Keratinocyte (primary cell): Measurements from ENCODE around the gene PGAP6. TPM values are rescaled to one million over a fixed set of nuclear protein-coding genes. Genes with fewer than 3 reads are reported as not detected.

Experiments used
- DNase-seq: peaks from one replicate; pipeline ENCODE4 v3.0.0-alpha.2; 2011; ENCODE audit warnings: low read depth, missing footprints, low spot score
- FAIRE-seq: peaks from 2 replicates; lab custom pipeline; 2011; peaks lifted over from hg19 to GRCh38; lab: Jason Lieb, UNC
- H2AFZ ChIP-seq: 2 replicates; pipeline ENCODE4 v1.6.0; 2012; ENCODE audit warnings: low read length, control low read depth, inconsistent platforms; ENCODE audit not compliant: control insufficient read depth
- H3K27ac ChIP-seq: 2 replicates; pipeline ENCODE4 v1.5.1; 2011; ENCODE audit warnings: low read length; ENCODE audit not compliant: control insufficient read depth, insufficient read depth
- H3K27me3 ChIP-seq: 3 replicates; pipeline ENCODE4 v1.6.0; 2011; ENCODE audit warnings: low read length; ENCODE audit not compliant: control insufficient read depth, insufficient read depth; ENCODE audit errors: extremely low read depth
- H3K36me3 ChIP-seq, 2 experiments: 2 replicates in 1 of 2; 3 replicates in 1 of 2; pipeline ENCODE4 v1.5.1; 2011; ENCODE audit warnings: low read length in 2 of 2, mild to moderate bottlenecking in 1 of 2; ENCODE audit not compliant: control insufficient read depth in 2 of 2, insufficient read depth in 2 of 2; ENCODE audit errors: extremely low read depth in 1 of 2
- H3K4me1 ChIP-seq: 3 replicates; pipeline ENCODE4 v1.5.1; 2011; ENCODE audit warnings: low read length; ENCODE audit not compliant: control insufficient read depth, insufficient read depth; ENCODE audit errors: extremely low read depth
- H3K4me2 ChIP-seq: 3 replicates; pipeline ENCODE4 v1.6.0; 2011; ENCODE audit warnings: low read depth, low read length; ENCODE audit not compliant: control insufficient read depth, insufficient read depth; ENCODE audit errors: extremely low read depth
- H3K4me3 ChIP-seq, 3 experiments: fragments of 200-600 bp in 1 of 3; sonication (generic) in 1 of 3; 2 replicates in 2 of 3; 3 replicates in 1 of 3; pipeline ENCODE4 v1.5.1; 2011 to 2016; ENCODE audit warnings: low read length in 3 of 3, mild to moderate bottlenecking in 3 of 3, control low read depth in 2 of 3, inconsistent platforms in 1 of 3, low read depth in 1 of 3, mixed read lengths in 1 of 3, mixed run types in 1 of 3, moderate library complexity in 1 of 3; ENCODE audit not compliant: control insufficient read depth in 2 of 3, insufficient read depth in 2 of 3; ENCODE audit errors: extremely low read depth in 1 of 3
- H3K79me2 ChIP-seq: 2 replicates; pipeline ENCODE4 v1.6.0; 2012; ENCODE audit warnings: low read length; ENCODE audit not compliant: control insufficient read depth, insufficient read depth
- H3K9ac ChIP-seq: 3 replicates; pipeline ENCODE4 v1.6.0; 2011; ENCODE audit warnings: low read length; ENCODE audit not compliant: control insufficient read depth, insufficient read depth; ENCODE audit errors: extremely low read depth
- H3K9me1 ChIP-seq: 3 replicates; pipeline ENCODE4 v1.6.0; 2011; ENCODE audit warnings: low read length; ENCODE audit not compliant: control insufficient read depth, insufficient read depth; ENCODE audit errors: extremely low read depth
- H3K9me3 ChIP-seq: 2 replicates; pipeline ENCODE4 v1.5.1; 2012; ENCODE audit warnings: low read depth, low read length; ENCODE audit not compliant: control insufficient read depth
- H4K20me1 ChIP-seq: 3 replicates; pipeline ENCODE4 v1.6.0; 2011; ENCODE audit warnings: low read length; ENCODE audit not compliant: control insufficient read depth, insufficient read depth; ENCODE audit errors: extremely low read depth
- EZH2 ChIP-seq: IDR thresholded peaks from one replicate; pipeline ENCODE4 v1.6.1; 2012; ENCODE audit warnings: inconsistent platforms, mild to moderate bottlenecking, low read length, moderate library complexity
- dilution Hi-C: fragments of 300-500 bp; cut with MboI; formaldehyde crosslinking; loops from one replicate; pipeline ENCODE4 v1.7.0; 2020; ENCODE audit warnings: low sequenced_read_pairs; ENCODE audit not compliant: extremely low pct_ligation_motif_present
- polyA plus RNA-seq, 5 experiments: library from polyadenylated mRNA; depleted of rRNA in 3 of 5; stranded (reverse) in 3 of 5; stranded (forward) in 1 of 5; unstranded in 1 of 5; fragments of >200 nt; gene quantifications; 1 replicate in 1 of 5; 2 replicates in 3 of 5; 3 replicates in 1 of 5; pipeline versions ENCODE4 v1.2.1 to v1.2.3, GENCODE V29; 2011 to 2012; ENCODE audit warnings: missing spikeins in 2 of 5, low read depth in 1 of 5, low replicate concordance in 1 of 5
- TF ChIP-seq, protein P1 (sequence below), 3 experiments: IDR thresholded peaks in 1 of 3; conservative IDR thresholded peaks in 1 of 3; optimal IDR thresholded peaks in 1 of 3; 2 replicates in 2 of 3; 3 replicates in 1 of 3; pipeline versions ENCODE3 to v1.5.1; 2011; ENCODE audit warnings: low read length in 3 of 3, mild to moderate bottlenecking in 3 of 3, moderate library complexity in 2 of 3, control low read depth in 1 of 3, inconsistent platforms in 1 of 3; ENCODE audit not compliant: insufficient read depth in 2 of 3; ENCODE audit errors: extremely low read depth in 1 of 3

Gene PGAP6
- polyA plus RNA-seq, 1 donor (not counting 4 experiments of a cell fraction or from before 2014, with no cell fraction given), result 25.5 TPM

DNA sequence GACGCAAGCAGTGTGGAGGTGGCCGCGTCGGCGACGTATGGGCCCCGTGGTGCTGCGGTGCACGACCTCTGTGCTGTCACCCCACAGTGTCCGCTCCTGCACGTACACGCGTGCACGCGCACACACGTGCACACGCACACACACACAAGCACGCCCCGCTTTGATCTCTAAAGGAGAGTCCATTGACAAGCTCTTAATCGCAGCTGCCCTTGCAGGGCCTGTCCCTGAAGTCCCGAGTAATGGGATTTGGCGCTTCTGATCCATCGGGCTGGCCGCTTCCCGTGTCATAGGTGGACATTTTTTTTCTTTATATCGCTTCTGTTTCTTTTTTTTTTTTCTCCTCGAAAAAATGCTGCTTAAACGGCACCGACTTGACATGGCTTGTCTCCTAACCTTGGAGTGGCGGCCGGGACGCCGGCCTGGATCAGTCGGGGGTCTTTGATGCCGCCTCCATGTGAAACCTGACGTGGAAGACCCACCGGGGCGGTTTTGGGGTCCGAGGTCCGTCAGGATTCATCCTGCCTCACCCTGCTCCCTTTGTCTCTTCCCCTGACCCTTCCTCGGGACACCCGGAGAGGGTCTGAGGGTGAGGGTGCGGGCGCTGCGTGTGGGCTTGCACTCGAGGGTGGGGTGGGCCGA is 21.0 kb downstream of the PGAP6 start:
- H3K27ac ChIP-seq, result no peak overlapping the region
- H3K79me2 ChIP-seq, result no peaks in the 10 kb centered on the region
- no peaks in the 10 kb centered on the region for H4K20me1 ChIP-seq
- FAIRE-seq (no peak), DNase-seq (no peak)
- H3K9me3 ChIP-seq, result no peaks in the 10 kb centered on the region
- no peak overlapping the region for H2AFZ ChIP-seq
- no peak overlapping the region for H3K9ac ChIP-seq
- H3K9me1 ChIP-seq, result no peaks in the 10 kb centered on the region
- peaks cover 9% of the 10 kb centered on the region for H3K27me3 ChIP-seq
- H3K4me1 ChIP-seq, result no peaks in the 10 kb centered on the region
- no peaks in the 10 kb centered on the region for H3K36me3 ChIP-seq
- TF ChIP-seq, protein P1, sequence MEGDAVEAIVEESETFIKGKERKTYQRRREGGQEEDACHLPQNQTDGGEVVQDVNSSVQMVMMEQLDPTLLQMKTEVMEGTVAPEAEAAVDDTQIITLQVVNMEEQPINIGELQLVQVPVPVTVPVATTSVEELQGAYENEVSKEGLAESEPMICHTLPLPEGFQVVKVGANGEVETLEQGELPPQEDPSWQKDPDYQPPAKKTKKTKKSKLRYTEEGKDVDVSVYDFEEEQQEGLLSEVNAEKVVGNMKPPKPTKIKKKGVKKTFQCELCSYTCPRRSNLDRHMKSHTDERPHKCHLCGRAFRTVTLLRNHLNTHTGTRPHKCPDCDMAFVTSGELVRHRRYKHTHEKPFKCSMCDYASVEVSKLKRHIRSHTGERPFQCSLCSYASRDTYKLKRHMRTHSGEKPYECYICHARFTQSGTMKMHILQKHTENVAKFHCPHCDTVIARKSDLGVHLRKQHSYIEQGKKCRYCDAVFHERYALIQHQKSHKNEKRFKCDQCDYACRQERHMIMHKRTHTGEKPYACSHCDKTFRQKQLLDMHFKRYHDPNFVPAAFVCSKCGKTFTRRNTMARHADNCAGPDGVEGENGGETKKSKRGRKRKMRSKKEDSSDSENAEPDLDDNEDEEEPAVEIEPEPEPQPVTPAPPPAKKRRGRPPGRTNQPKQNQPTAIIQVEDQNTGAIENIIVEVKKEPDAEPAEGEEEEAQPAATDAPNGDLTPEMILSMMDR (optimal IDR thresholded peaks at IDR 0.05 in 1 of 3, IDR thresholded peaks at IDR 0.05 in 1 of 3, conservative IDR thresholded peaks at IDR 0.05 in 1 of 3; ENCODE audit: extremely low read depth in 1 of 3, insufficient read depth in 2 of 3, low read length in 3 of 3), result no peak
- no peak overlapping the region for H3K4me3 ChIP-seq
- dilution Hi-C loops, result no loop called here
- no peak overlapping the region for H3K4me2 ChIP-seq

DNA sequence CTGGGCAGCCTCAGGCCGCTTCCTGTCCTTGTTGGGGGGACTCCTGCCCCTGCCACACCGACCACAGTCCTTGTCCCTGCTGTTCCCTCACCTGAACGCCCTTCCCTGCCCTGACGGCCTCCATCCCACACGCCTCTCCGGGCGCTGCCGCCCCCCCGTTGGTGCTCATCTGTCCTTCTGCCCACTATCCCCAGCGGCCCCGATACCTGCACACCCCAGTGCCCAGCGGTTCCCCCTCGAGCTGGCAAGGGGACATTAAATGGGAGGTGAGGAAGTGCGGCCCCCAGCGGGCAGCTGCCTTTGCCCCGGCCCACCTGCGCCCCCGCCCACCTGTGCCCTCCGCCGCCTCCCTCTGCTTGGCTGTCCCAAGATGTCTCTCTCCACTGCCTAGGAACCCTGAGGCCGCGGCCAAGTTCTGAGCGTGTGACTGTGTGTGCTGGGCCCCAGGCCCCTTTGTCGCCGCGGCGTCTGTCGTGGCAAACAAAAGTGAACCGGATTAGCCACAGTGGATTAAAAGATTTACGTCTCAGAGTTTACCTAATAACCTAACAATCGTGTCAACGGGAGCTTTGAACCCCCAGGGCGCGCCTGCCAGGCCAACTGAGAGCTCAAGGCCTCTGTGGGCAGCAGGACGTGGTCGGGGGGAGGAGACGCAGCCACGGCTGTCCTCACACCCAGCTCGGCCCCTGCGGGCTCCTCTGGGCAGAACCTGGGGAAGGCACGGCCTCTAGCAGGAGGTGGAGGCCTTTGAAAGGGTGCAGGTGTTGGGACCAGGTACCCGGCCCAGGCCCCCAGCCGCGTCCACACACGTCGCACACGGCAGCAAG is 21.7 kb downstream of the PGAP6 start:
- Histone ChIP-seq H2AFZ (no peak overlapping the region), H3K27me3 (peaks cover 9% of the 10 kb centered on the region), H3K4me2 (no peak overlapping the region), H3K4me1 (no peaks in the 10 kb centered on the region), H3K4me3 (no peak overlapping the region), H4K20me1 (no peaks in the 10 kb centered on the region), H3K9ac (no peak overlapping the region), H3K27ac (no peak overlapping the region), H3K36me3 (no peaks in the 10 kb centered on the region), H3K9me1 (no peaks in the 10 kb centered on the region), H3K9me3 (no peaks in the 10 kb centered on the region), H3K79me2 (no peaks in the 10 kb centered on the region)
- DNase-seq (no peak), FAIRE-seq (no peak)
- TF ChIP-seq, protein P1 (optimal IDR thresholded peaks at IDR 0.05 in 1 of 3, IDR thresholded peaks at IDR 0.05 in 1 of 3, conservative IDR thresholded peaks at IDR 0.05 in 1 of 3; ENCODE audit: extremely low read depth in 1 of 3, insufficient read depth in 2 of 3, low read length in 3 of 3), result no peak
- no peak for TF ChIP-seq EZH2
- dilution Hi-C loops, result no loop called here
